HepG2 (cell line): ENCODE data around the gene TCF12. TPM values are rescaled to one million over a fixed set of nuclear protein-coding genes. Genes with fewer than 3 reads are reported as not detected.

Experiments
- ATAC-seq: fragments of 200-7000 bp; cut with Tn5 transposase; 3 replicates; pipeline ENCODE4 v1.9.1; 2020; ENCODE audit warnings: mild to moderate bottlenecking, moderate library complexity
- BruUV-seq: library from RNA; stranded (reverse); fragments of 400-500 nt; replicated peaks from 2 replicates; lab custom pipeline; 2021; lab: Mats Ljungman, UMichigan
- CTCF ChIA-PET: fragments of 300-600 bp; formaldehyde crosslinking; extraction: SDS; loops from one replicate; lab custom pipeline; 2021; ENCODE audit warnings: low total read pairs, inconsistent platforms, low intra/inter-chr PET ratio; lab: Yijun Ruan, JAX
- POLR2A ChIA-PET: fragments of 350-600 bp; sonication (Branson Sonifier 250); formaldehyde crosslinking; loops from one replicate; lab custom pipeline; 2020; ENCODE audit warnings: antibody characterized with exemption, inconsistent platforms; lab: Yijun Ruan, JAX
- DNase-seq: peaks from one replicate; pipeline ENCODE4 v3.0.0-alpha.2; 2015; ENCODE audit warnings: low spot score
- FAIRE-seq: peaks from 3 replicates; lab custom pipeline; 2011; peaks lifted over from hg19 to GRCh38; lab: Jason Lieb, UNC
- H2AFZ ChIP-seq: one replicate; pipeline ENCODE4 v1.6.1; 2011; ENCODE audit warnings: low read length, inconsistent platforms
- H3K27ac ChIP-seq: fragments of 300-600 bp; 3 replicates; pipeline ENCODE4 v1.8.0; 2011; ENCODE audit warnings: mixed run types, mild to moderate bottlenecking, mixed read lengths, low read length, inconsistent platforms; ENCODE audit not compliant: insufficient read depth; ENCODE audit errors: extremely low read length
- H3K27me3 ChIP-seq, 2 experiments: fragments of 200-600 bp in 1 of 2; 2 replicates in 1 of 2; 3 replicates in 1 of 2; pipeline versions ENCODE4 v1.6.0 to v1.8.0; 2011; ENCODE audit warnings: low read length in 2 of 2, mild to moderate bottlenecking in 2 of 2, moderate library complexity in 2 of 2, inconsistent platforms in 1 of 2; ENCODE audit not compliant: insufficient read depth in 2 of 2, control insufficient read depth in 1 of 2
- H3K36me3 ChIP-seq, 2 experiments: fragments of 200-600 bp in 1 of 2; replicated peaks in 1 of 2; 2 replicates in 1 of 2; 3 replicates in 1 of 2; pipeline versions ENCODE4 v1.5.1 to v1.8.0; 2011; ENCODE audit warnings: low read length in 2 of 2, inconsistent platforms in 1 of 2; ENCODE audit not compliant: insufficient read depth in 2 of 2, control insufficient read depth in 1 of 2
- H3K4me1 ChIP-seq: 2 replicates; pipeline ENCODE4 v1.5.1; 2012; ENCODE audit warnings: low read length, inconsistent platforms; ENCODE audit not compliant: insufficient read depth
- H3K4me2 ChIP-seq: 2 replicates; pipeline ENCODE4 v1.6.0; 2011; ENCODE audit warnings: low read depth, low read length, inconsistent platforms
- H3K4me3 ChIP-seq, 3 experiments: fragments of 200-600 bp in 1 of 3; sonication (generic), shearing (Covaris generic) in 1 of 3; replicated peaks in 1 of 3; 2 replicates each; pipeline ENCODE4 v1.5.1; 2011 to 2016; ENCODE audit warnings: low read length in 3 of 3, inconsistent platforms in 2 of 3, low read depth in 2 of 3, mild to moderate bottlenecking in 2 of 3, control low read depth in 1 of 3, mixed read lengths in 1 of 3; ENCODE audit not compliant: insufficient read depth in 1 of 3
- H3K79me2 ChIP-seq: one replicate; pipeline ENCODE4 v1.6.1; 2011; ENCODE audit warnings: low read length, inconsistent platforms; ENCODE audit not compliant: insufficient read depth
- H3K9ac ChIP-seq: 2 replicates; pipeline ENCODE4 v1.6.0; 2011; ENCODE audit warnings: mild to moderate bottlenecking, low read depth, low read length, inconsistent platforms; ENCODE audit not compliant: insufficient read depth
- H3K9me3 ChIP-seq: 2 replicates; pipeline ENCODE4 v1.5.1; 2012; ENCODE audit warnings: mild to moderate bottlenecking, low read length
- H4K20me1 ChIP-seq: 2 replicates; pipeline ENCODE4 v1.6.0; 2011; ENCODE audit warnings: inconsistent platforms, mild to moderate bottlenecking, low read length, moderate library complexity; ENCODE audit not compliant: insufficient read depth
- MAFK ChIP-seq, 2 experiments: IDR thresholded peaks in 1 of 2; conservative IDR thresholded peaks in 1 of 2; 2 replicates each; pipeline ENCODE4 v1.6.1; 2011; ENCODE audit warnings: improper control_type of control experiment in 2 of 2, low read length in 2 of 2
- RFX5 ChIP-seq: IDR thresholded peaks from 2 replicates; pipeline ENCODE4 v1.6.1; 2011; ENCODE audit warnings: low read depth, low read length, improper control_type of control experiment
- ZNF337 ChIP-seq: sonication (generic); formaldehyde crosslinking; IDR thresholded peaks from 2 replicates; pipeline ENCODE4 v1.5.1; 2020; ENCODE audit warnings: missing genetic modification reagents, low read depth, mild to moderate bottlenecking, borderline replicate concordance
- WGBS: methylation state at CpG from one replicate; pipeline ENCODE4 v1.1.6; 2017; ENCODE audit warnings: low lambda C conversion rate; 5-methylcytosine and 5-hydroxymethylcytosine counted together
- in situ Hi-C: cut with HindIII; loops from 2 replicates; pipeline ENCODE4 v1.10.0; 2017; ENCODE audit warnings: low pct_unique_long_range_greater_than_20kb; ENCODE audit not compliant: extremely low pct_ligation_motif_present
- intact Hi-C: fragments of 100-400 bp; cut with micrococcal nuclease; formaldehyde crosslinking; loops from one replicate; pipeline ENCODE4 v1.10.0; 2022; ENCODE audit not compliant: unreplicated experiment
- polyA plus RNA-seq, 8 experiments: library from polyadenylated mRNA; depleted of rRNA in 3 of 8; stranded (reverse) in 7 of 8; unstranded in 1 of 8; fragments of >200 nt; fragmentation: Illumina TruSeq in 4 of 8; extraction: Trizol in 4 of 8; gene quantifications; 2 replicates each; pipeline versions ENCODE4 v1.2.1 to v1.2.3, GENCODE V29; 2011 to 2016; ENCODE audit warnings: low read depth in 4 of 8, missing spikeins in 1 of 8, mixed read lengths in 1 of 8; ENCODE audit not compliant: insufficient read depth in 1 of 8
- total RNA-seq, 5 experiments: library from RNA; depleted of rRNA; stranded (reverse); fragments of >200 nt; fragmentation: Illumina TruSeq; extraction: Trizol; gene quantifications; 2 replicates each; pipeline ENCODE4 v1.2.3, GENCODE V29; 2016; ENCODE audit warnings: low read depth in 1 of 5
- TF ChIP-seq, protein P1 (sequence below): sonication (generic); formaldehyde crosslinking; IDR thresholded peaks from 2 replicates; pipeline ENCODE4; 2020; ENCODE audit warnings: missing genetic modification reagents, mild to moderate bottlenecking, borderline replicate concordance

Gene TCF12
- total and polyA plus RNA-seq, 2 of the 13 experiments (the other 11 are each of a cell fraction or from before 2014, with no cell fraction given), result 48.6 to 51.1 TPM

DNA sequence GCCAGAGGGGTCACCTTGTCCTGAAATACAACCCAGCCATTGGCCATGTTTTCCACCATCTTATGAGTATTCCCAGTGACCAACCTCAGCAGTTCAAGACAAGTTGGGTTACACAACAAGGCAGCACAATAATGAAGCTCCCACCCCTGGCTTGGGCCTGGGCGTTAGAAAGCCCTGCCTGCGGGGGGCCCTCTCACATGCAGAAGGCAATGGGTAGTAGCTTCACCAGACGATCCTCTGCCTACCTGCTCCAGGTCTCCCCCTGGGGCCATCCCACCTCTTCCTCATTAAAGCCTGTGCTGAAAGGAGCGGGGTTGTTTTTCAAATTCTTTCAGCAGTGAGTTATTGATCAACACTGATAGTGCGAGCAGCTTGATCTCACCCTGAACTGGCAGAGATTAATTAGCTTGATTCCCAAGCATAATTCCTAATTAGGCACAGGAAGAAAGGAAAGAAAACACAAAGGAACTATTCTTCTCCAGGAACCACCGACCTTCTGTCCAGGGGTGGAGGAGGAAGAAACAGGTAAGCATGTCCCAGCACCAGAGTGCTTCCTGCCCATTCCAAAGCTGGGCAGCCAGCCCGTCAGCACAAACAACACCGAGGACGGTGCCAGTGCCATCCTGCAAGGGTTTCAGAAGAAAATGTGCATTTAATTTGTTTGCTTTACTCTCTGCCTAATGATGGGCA lies 378.2 kb downstream of the TCF12 start:
- Histone ChIP-seq H3K27ac (no peak overlapping the region), H4K20me1 (no peaks in the 10 kb centered on the region), H3K4me1 (no peaks in the 10 kb centered on the region), H2AFZ (no peak overlapping the region), H3K4me2 (no peak overlapping the region), H3K9me3 (no peaks in the 10 kb centered on the region), H3K79me2 (no peaks in the 10 kb centered on the region), H3K4me3 (no peak overlapping the region), H3K9ac (no peak overlapping the region), H3K36me3 (no peaks in the 10 kb centered on the region), H3K27me3 (no peaks in the 10 kb centered on the region)
- no TSS peak for BruUV-seq
- in situ Hi-C loops (no loop called here), intact Hi-C loops (no loop called here)
- WGBS, result 77% methylated on average over 6 of the region's 9 CpGs
- POLR2A ChIA-PET, result interaction anchor here (1.2 kb wide), 1 partner anchor 11 kb away, joined by 3 read pairs; no protein-coding TSS in a partner anchor
- CTCF ChIA-PET, result no interaction called here
- no peak for FAIRE-seq
- ATAC-seq, result peak; percentile 23
- TF ChIP-seq ZNF337 (CRISPR knock-in tag) (no peak), RFX5 (no peak), MAFK (conservative IDR thresholded peaks at IDR 0.05 in 1 of 2, IDR thresholded peaks at IDR 0.05 in 1 of 2; ENCODE audit: low read length in 2 of 2) (no peak)
- TF ChIP-seq, all 625 proteins: peak for 0
- DNase-seq, result no peak

DNA sequence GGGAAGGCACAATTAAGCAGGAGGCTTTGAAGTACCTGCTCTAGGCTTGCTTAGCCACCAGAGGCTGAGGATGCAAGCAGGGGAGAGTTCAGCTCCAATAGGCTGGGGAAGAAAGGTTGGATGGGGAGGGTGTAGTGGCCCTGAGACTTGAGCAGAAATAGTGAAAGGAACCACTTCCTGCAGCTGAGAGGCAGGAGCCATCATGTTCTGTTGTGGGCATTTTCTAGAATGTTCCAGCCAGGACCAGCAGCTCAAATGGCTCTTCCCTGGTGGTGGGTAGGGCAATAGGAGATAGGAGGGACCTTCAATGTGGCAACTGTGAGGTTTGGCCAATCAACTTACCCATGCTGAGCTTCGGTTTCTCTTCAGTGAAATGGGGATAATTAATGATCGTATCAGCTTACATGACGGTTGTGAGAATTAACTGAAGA lies 378.7 kb downstream of the TCF12 start:
- Histone ChIP-seq H3K4me3 (no peak overlapping the region), H3K9me3 (no peaks in the 10 kb centered on the region), H3K79me2 (no peaks in the 10 kb centered on the region), H3K9ac (no peak overlapping the region), H3K36me3 (no peaks in the 10 kb centered on the region), H2AFZ (no peak overlapping the region), H4K20me1 (no peaks in the 10 kb centered on the region), H3K4me2 (no peak overlapping the region), H3K27me3 (no peaks in the 10 kb centered on the region), H3K4me1 (no peaks in the 10 kb centered on the region), H3K27ac (no peak overlapping the region)
- WGBS, result 100% methylated on average over 3 of the region's 3 CpGs
- TF ChIP-seq, protein P1, sequence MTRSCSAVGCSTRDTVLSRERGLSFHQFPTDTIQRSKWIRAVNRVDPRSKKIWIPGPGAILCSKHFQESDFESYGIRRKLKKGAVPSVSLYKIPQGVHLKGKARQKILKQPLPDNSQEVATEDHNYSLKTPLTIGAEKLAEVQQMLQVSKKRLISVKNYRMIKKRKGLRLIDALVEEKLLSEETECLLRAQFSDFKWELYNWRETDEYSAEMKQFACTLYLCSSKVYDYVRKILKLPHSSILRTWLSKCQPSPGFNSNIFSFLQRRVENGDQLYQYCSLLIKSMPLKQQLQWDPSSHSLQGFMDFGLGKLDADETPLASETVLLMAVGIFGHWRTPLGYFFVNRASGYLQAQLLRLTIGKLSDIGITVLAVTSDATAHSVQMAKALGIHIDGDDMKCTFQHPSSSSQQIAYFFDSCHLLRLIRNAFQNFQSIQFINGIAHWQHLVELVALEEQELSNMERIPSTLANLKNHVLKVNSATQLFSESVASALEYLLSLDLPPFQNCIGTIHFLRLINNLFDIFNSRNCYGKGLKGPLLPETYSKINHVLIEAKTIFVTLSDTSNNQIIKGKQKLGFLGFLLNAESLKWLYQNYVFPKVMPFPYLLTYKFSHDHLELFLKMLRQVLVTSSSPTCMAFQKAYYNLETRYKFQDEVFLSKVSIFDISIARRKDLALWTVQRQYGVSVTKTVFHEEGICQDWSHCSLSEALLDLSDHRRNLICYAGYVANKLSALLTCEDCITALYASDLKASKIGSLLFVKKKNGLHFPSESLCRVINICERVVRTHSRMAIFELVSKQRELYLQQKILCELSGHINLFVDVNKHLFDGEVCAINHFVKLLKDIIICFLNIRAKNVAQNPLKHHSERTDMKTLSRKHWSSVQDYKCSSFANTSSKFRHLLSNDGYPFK (CRISPR knock-in tag), result no peak
- in situ Hi-C loops, result no loop called here
- ChIA-PET POLR2A (interaction anchor here (1.2 kb wide), 1 partner anchor 10 kb away, joined by 3 read pairs; no protein-coding TSS in a partner anchor), CTCF (no interaction called here)
- BruUV-seq, result no TSS peak
- FAIRE-seq (no peak), DNase-seq (no peak), ATAC-seq (peak; percentile 20; the same call in 2 of the 3 replicates)
- intact Hi-C loops, result no loop called here
